K562 (cell line): ENCODE results near the gene UGT2A3. TPM values are rescaled to one million over a fixed set of nuclear protein-coding genes. Genes with fewer than 3 reads are reported as not detected.

ENCODE experiments used
- ATAC-seq: fragments of 200-7000 bp; cut with Tn5 transposase; 3 replicates; pipeline ENCODE4 v1.9.1; 2020; ENCODE audit warnings: moderate library complexity
- BruUV-seq: library from RNA; stranded (reverse); fragments of 400-500 nt; replicated peaks from 2 replicates; lab custom pipeline; 2021; lab: Mats Ljungman, UMichigan
- CTCF ChIA-PET: fragments of 300-600 bp; formaldehyde crosslinking; extraction: SDS; loops from one replicate; lab custom pipeline; 2021; ENCODE audit warnings: low intra/inter-chr PET ratio; lab: Yijun Ruan, JAX
- POLR2A ChIA-PET: fragments of 300-600, 350-650 bp; sonication (Branson Sonifier 250); formaldehyde crosslinking; extraction: SDS; loops from one replicate; lab custom pipeline; 2021; ENCODE audit warnings: antibody characterized with exemption, inconsistent platforms; lab: Yijun Ruan, JAX
- DNase-seq, 4 experiments: peaks; one replicate each; pipeline versions ENCODE4 v3.0.0 to v3.0.0-alpha.2; 2011 to 2018; ENCODE audit warnings: low spot score in 3 of 4, mixed read lengths in 3 of 4; ENCODE audit errors: extremely low read depth in 1 of 4
- FAIRE-seq: peaks from 2 replicates; lab custom pipeline; 2011; peaks lifted over from hg19 to GRCh38; lab: Jason Lieb, UNC
- H2AFZ ChIP-seq: 2 replicates; pipeline ENCODE4 v1.6.0; 2011; ENCODE audit warnings: low read depth, low read length, control low read depth, inconsistent platforms
- H3K27ac ChIP-seq: fragments of 200-600 bp; 3 replicates; pipeline ENCODE4 v1.8.0; 2011; ENCODE audit warnings: low read depth, mild to moderate bottlenecking, control low read depth, inconsistent platforms, low read length, moderate library complexity, mixed read lengths; ENCODE audit errors: extremely low read depth
- H3K27me3 ChIP-seq, 2 experiments: fragments of 300-600 bp in 1 of 2; 2 replicates in 1 of 2; 3 replicates in 1 of 2; pipeline versions ENCODE4 v1.6.0 to v1.8.0; 2011; ENCODE audit warnings: inconsistent platforms in 2 of 2, low read length in 2 of 2, mild to moderate bottlenecking in 1 of 2, mixed read lengths in 1 of 2, moderate library complexity in 1 of 2; ENCODE audit not compliant: control insufficient read depth in 2 of 2, insufficient read depth in 2 of 2
- H3K36me3 ChIP-seq: fragments of 300-600 bp; 3 replicates; pipeline ENCODE4 v1.8.0; 2011; ENCODE audit warnings: mild to moderate bottlenecking, low read length, inconsistent platforms; ENCODE audit not compliant: control insufficient read depth, insufficient read depth
- H3K4me1 ChIP-seq, 2 experiments: fragments of 200-600 bp in 1 of 2; replicated peaks in 1 of 2; 2 replicates in 1 of 2; 3 replicates in 1 of 2; pipeline versions ENCODE4 v1.5.1 to v1.8.0; 2011; ENCODE audit warnings: inconsistent platforms in 2 of 2, low read length in 2 of 2, mild to moderate bottlenecking in 1 of 2, mixed read lengths in 1 of 2, moderate library complexity in 1 of 2; ENCODE audit not compliant: control insufficient read depth in 2 of 2, insufficient read depth in 2 of 2
- H3K4me2 ChIP-seq: 2 replicates; pipeline ENCODE4 v1.6.1; 2011; ENCODE audit warnings: low read length, control low read depth, inconsistent platforms, mixed read lengths; ENCODE audit not compliant: insufficient read depth
- H3K4me3 ChIP-seq: fragments of 200-600 bp; sonication (generic), shearing (Covaris generic); 2 replicates; pipeline ENCODE4 v1.5.1; 2016; ENCODE audit warnings: control low read depth, inconsistent platforms
- H3K79me2 ChIP-seq: fragments of 200-600 bp; 3 replicates; pipeline ENCODE4 v1.8.0; 2011; ENCODE audit warnings: low read length, inconsistent platforms; ENCODE audit not compliant: control insufficient read depth, insufficient read depth
- H3K9ac ChIP-seq, 2 experiments: 2 replicates each; pipeline versions ENCODE4 v1.6.0 to v1.6.1; 2011; ENCODE audit warnings: low read depth in 2 of 2, low read length in 2 of 2, control low read depth in 1 of 2, inconsistent platforms in 1 of 2, mild to moderate bottlenecking in 1 of 2, mixed read lengths in 1 of 2; ENCODE audit not compliant: insufficient read depth in 1 of 2
- H3K9me1 ChIP-seq: one replicate; pipeline ENCODE4 v1.6.0; 2011; ENCODE audit warnings: inconsistent platforms, mild to moderate bottlenecking, low read length, moderate library complexity; ENCODE audit not compliant: control insufficient read depth, insufficient read depth
- H3K9me3 ChIP-seq: replicated peaks from 2 replicates; pipeline ENCODE4 v1.5.1; 2011; ENCODE audit warnings: low read depth, low read length, inconsistent platforms; ENCODE audit not compliant: control insufficient read depth, insufficient read depth
- H4K20me1 ChIP-seq: replicated peaks from 2 replicates; pipeline ENCODE4 v1.6.1; 2011; ENCODE audit warnings: low read length, inconsistent platforms, mixed read lengths; ENCODE audit not compliant: control insufficient read depth, insufficient read depth
- CBFA2T2 ChIP-seq: fragments of 450-650 bp; conservative IDR thresholded peaks from 2 replicates; pipeline ENCODE4 v1.6.1; 2017; ENCODE audit warnings: mild to moderate bottlenecking
- ESRRA ChIP-seq: fragments of 450-650 bp; IDR thresholded peaks from 2 replicates; pipeline ENCODE4 v1.6.1; 2014; ENCODE audit warnings: low read depth, mild to moderate bottlenecking, moderate library complexity, borderline replicate concordance
- ETV6 ChIP-seq, 3 experiments: fragments of 150-350 bp in 1 of 3; sonication (generic) in 1 of 3; formaldehyde crosslinking in 1 of 3; IDR thresholded peaks; 2 replicates each; pipeline versions ENCODE4 v1.6.1 to v1.8.0; 2014 to 2022; ENCODE audit warnings: borderline replicate concordance in 2 of 3, low read depth in 2 of 3, antibody characterized with exemption in 1 of 3, low read length in 1 of 3, mild to moderate bottlenecking in 1 of 3, missing genetic modification reagents in 1 of 3
- FOXM1 ChIP-seq, 2 experiments: fragments of 450-650 bp in 1 of 2; sonication (generic) in 1 of 2; formaldehyde crosslinking in 1 of 2; IDR thresholded peaks; 2 replicates each; pipeline versions ENCODE4 v1.6.1 to v1.9.0; 2017 to 2022; ENCODE audit warnings: low read depth in 2 of 2, mild to moderate bottlenecking in 2 of 2, missing genetic modification reagents in 1 of 2, moderate library complexity in 1 of 2
- GMEB1 ChIP-seq: fragments of 250-450 bp; sonication (Bioruptor Pico); IDR thresholded peaks from 2 replicates; pipeline ENCODE4 v1.4.0; 2020; ENCODE audit warnings: mild to moderate bottlenecking
- MCM3 ChIP-seq: fragments of 450-650 bp; IDR thresholded peaks from 2 replicates; pipeline ENCODE4 v1.6.1; 2016
- TFAM ChIP-seq: fragments of 250-450 bp; sonication (Bioruptor Pico); conservative IDR thresholded peaks from 2 replicates; pipeline ENCODE4 v1.5.0; 2021; ENCODE audit warnings: mild to moderate bottlenecking, moderate library complexity
- U2AF2 ChIP-seq: fragments of 200-400 bp; formaldehyde crosslinking; optimal IDR thresholded peaks from 2 replicates; pipeline ENCODE3; 2017; ENCODE audit warnings: low read depth, mild to moderate bottlenecking, low read length
- ZNF639 ChIP-seq, 2 experiments: fragments of 200-800 bp in 1 of 2; sonication (Bioruptor generic) in 1 of 2; sonication (generic) in 1 of 2; formaldehyde crosslinking in 1 of 2; IDR thresholded peaks in 1 of 2; conservative IDR thresholded peaks in 1 of 2; 2 replicates each; pipeline versions ENCODE4 v1.5.0 to v1.6.1; 2016 to 2020; ENCODE audit warnings: missing compliant biosample characterization in 1 of 2, missing genetic modification characterization in 1 of 2, missing genetic modification reagents in 1 of 2
- ZNF696 ChIP-seq: fragments of 250-450 bp; sonication (Bioruptor Pico); conservative IDR thresholded peaks from 2 replicates; pipeline ENCODE4 v1.4.0; 2020; ENCODE audit warnings: mild to moderate bottlenecking, moderate library complexity
- WGBS: fragments of 100-300 bp; shearing (Covaris generic); methylation state at CpG from one replicate; pipeline ENCODE4 v1.1.6; 2016; ENCODE audit warnings: low coverage, mixed read lengths; ENCODE audit not compliant: insufficient coverage; ENCODE audit errors: missing lambda C conversion rate; 5-methylcytosine and 5-hydroxymethylcytosine counted together
- in situ Hi-C: fragments of 300-500 bp; cut with MboI; formaldehyde crosslinking; loops from 4 replicates; pipeline ENCODE4 v1.15.0; 2018; ENCODE audit warnings: inconsistent platforms, mixed read lengths
- intact Hi-C: fragments of 100-400 bp; cut with micrococcal nuclease; formaldehyde crosslinking; loops from 2 replicates; pipeline ENCODE4 v1.14.2; 2022
- polyA plus RNA-seq, 8 experiments: library from polyadenylated mRNA; depleted of rRNA in 4 of 8; stranded (reverse) in 5 of 8; unstranded in 3 of 8; fragments of >200 nt; fragmentation: Nextera tagmentation in 2 of 8; fragmentation: Illumina TruSeq in 1 of 8; extraction: Ambion mirVana in 2 of 8; extraction: Trizol in 1 of 8; gene quantifications; 2 replicates each; pipeline versions ENCODE4 v1.2.1 to v1.2.3, GENCODE V29; 2011 to 2014; ENCODE audit warnings: inconsistent platforms in 1 of 8, missing spikeins in 1 of 8
- total RNA-seq, 7 experiments: library from RNA; depleted of rRNA in 6 of 7; stranded (reverse); fragments of >200 nt in 6 of 7; fragmentation: Illumina TruSeq in 2 of 7; extraction: Trizol in 2 of 7; gene quantifications; 2 replicates each; pipeline versions ENCODE4 v1.2.1 to v1.2.3, GENCODE V29; 2011 to 2021; ENCODE audit warnings: low replicate concordance in 1 of 7

UGT2A3 gene
- total and polyA plus RNA-seq, 9 of the 15 experiments (the other 6 are each of a cell fraction or from before 2014, with no cell fraction given), result not detected

GRCh38 chr4:68885545-68885944 lies 66.1 kb downstream of the UGT2A3 start:
- WGBS, result 8% methylated on average over 1 of the region's 1 CpG
- POLR2A ChIA-PET, result no interaction called here

More at GRCh38 chr4:68885545-68885944, 66.1 kb downstream of the UGT2A3 start:
- Histone ChIP-seq H3K36me3 (no peaks in the 10 kb centered on the region), H3K9ac (no peak overlapping the region), H2AFZ (no peak overlapping the region), H3K27ac (no peak overlapping the region), H3K9me1 (no peaks in the 10 kb centered on the region), H3K27me3 (no peaks in the 10 kb centered on the region), H3K79me2 (no peaks in the 10 kb centered on the region), H3K4me1 (no peaks in the 10 kb centered on the region), H3K9me3 (0 out of 2 replicates have a peak, but pooled peaks cover 3% of the 10 kb centered on the region), H3K4me2 (no peak overlapping the region), H4K20me1 (no peaks in the 10 kb centered on the region), H3K4me3 (no peak overlapping the region)
- DNase-seq, result no peak
- TF ChIP-seq ZNF696 (CRISPR knock-in tag) (no peak), CBFA2T2 (no peak), MCM3 (no peak), FOXM1 (IDR thresholded peaks at IDR 0.05; ENCODE audit: low read depth) (no peak), FOXM1 (CRISPR knock-in tag; IDR thresholded peaks at IDR 0.05; ENCODE audit: low read depth) (no peak), ZNF639 (CRISPR knock-in tag; conservative IDR thresholded peaks at IDR 0.05 in 1 of 2, IDR thresholded peaks at IDR 0.05 in 1 of 2) (no peak), GMEB1 (CRISPR knock-in tag) (no peak), ESRRA (no peak), U2AF2 (no peak), ETV6 (IDR thresholded peaks at IDR 0.05; ENCODE audit: borderline replicate concordance in 1 of 2, low read depth in 2 of 2, low read length in 1 of 2) (no peak), ETV6 (CRISPR knock-in tag; IDR thresholded peaks at IDR 0.05; ENCODE audit: borderline replicate concordance) (no peak), TFAM (CRISPR knock-in tag) (no peak)
- FAIRE-seq, result no peak
- CTCF ChIA-PET, result no interaction called here
- intact Hi-C loops, result no loop called here
- ATAC-seq, result no peak
- no TSS peak for BruUV-seq
- in situ Hi-C loops, result no loop called here
